ENCODE measurements around the gene RBM8A. TPM values are rescaled to one million over a fixed set of nuclear protein-coding genes. Genes with fewer than 3 reads are reported as not detected.

The RBM8A gene
- 81.6 TPM for total RNA-seq

DNA sequence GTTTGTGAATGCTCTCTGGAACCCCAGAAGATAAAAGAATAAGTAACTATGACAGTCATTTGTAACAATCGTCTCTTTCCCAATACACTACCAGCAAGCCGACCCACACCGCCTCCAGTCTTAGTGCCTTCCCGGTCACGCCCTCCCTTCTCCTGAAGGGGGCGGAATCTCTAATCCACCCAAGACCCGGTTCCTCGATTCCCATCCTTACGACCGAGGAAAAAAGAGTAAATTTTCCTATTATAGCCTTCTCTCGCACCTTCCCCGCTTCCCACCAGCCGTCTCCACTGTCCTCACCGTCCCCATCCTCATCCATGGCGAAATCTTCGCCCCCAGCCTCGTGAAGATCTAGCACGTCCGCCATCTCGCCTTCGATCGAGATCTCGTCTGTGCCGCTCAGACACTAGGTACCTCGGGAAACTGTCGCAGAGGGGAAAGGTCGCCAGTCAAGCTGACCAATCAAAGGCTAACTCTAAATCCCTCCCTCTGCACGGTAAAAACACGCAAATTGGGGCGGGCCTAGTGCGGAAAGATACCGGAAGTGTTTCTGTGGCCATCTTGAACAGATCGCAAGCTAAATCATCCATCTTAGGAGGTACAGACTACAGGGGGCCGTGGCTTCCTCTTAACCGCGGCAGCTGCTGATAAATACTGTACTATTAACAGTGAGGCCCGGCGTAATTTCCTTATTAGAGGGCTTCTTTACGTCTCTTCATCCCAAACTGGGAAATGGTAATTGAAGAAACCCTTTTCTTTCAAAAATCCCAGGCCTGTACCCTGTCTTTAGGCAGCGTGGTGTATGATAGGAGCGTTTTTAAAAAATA is at the start of gene RBM8A:
Gene RBM8A, minus strand, starts transcription at position 422 of the 824 bp plus-strand sequence. Its CDS starts 58 bp downstream, at position 364.
- peak; percentile 96 for DNase-seq

DNA sequence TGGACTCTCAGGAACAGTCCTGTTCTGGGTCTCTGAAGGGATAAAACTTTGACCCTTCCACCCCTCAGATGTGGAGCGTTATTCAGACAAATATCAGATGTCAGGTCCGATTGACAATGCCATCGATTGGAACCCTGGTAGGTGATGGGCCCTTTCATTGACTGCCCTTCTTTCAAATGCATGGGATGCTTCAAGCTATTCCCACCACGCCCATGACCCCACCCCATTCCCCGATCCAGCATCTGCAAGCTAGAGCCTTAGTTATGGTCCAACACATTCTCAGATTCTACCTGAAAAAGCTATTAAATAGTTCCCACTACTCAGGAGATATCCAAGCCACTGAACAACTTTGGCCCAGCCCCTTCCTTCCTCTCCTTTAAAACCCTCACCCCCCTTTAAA is 49.7 kb upstream of the RBM8A start:
- no peak for DNase-seq

- DNase-seq: no peak
Measured at GRCh38 chr1:145975216-145975615, 47.9 kb upstream of the RBM8A start.

DNA sequence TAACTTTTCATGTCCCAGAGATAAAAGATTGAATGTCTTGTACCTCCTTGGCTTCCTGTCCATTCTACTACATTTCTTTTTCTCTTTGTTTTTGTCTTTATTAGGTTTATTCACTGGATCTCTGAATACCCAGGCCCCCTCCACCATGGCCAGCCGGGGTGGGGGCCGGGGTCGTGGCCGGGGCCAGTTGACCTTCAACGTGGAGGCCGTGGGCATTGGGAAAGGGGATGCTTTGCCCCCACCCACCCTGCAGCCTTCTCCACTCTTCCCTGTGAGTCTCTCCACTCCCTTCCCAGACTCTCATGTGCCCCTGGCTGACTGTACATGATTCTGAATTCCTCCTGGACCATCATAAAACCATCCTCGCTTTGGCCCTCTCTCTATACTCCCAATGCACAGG is 47.4 kb upstream of the RBM8A start:
- no peak for DNase-seq

GRCh38 chr1:145972580-145972979 is 45.3 kb upstream of the RBM8A start:
- DNase-seq: no peak

DNA sequence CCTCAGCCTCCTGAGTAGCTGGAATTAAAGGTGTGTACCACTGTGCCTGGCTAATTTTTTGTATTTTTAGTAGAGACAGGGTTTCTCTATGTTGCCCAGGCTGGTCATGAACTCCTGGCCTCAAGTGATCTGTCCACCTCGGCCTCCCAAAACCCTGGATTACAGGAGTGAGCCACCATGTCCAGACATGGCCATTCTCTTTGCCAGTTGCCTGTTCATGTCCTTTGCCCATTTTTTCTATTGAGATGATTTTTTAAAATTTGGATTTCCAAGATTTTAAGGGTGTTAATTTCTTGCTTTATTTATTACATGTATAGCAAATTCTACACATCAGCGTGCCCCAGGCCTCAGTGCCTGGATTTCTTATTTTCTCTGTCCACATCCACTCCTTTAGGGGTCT is 40.0 kb upstream of the RBM8A start:
- no peak for DNase-seq

- no peak for DNase-seq
Measured at GRCh38 chr1:145965119-145965744, 37.9 kb upstream of the RBM8A start.

- peak; percentile 98 for DNase-seq
Measured at GRCh38 chr1:145964328-145965118, 37.2 kb upstream of the RBM8A start, which contains the start of the genes ANKRD34A and POLR3GL. Gene ANKRD34A, minus strand, starts transcription at chr1:145964575. Its CDS starts 2,816 bp downstream, at chr1:145961759. Gene POLR3GL, plus strand, starts transcription at chr1:145964690. Its CDS starts 10,176 bp downstream, at chr1:145974866.

GRCh38 chr1:145963265-145964019 is 36.2 kb upstream of the RBM8A start:
- no peak for DNase-seq

- DNase-seq: peak; percentile 76
Measured at GRCh38 chr1:145962157-145963102, 35.1 kb upstream of the RBM8A start.

- DNase-seq: peak; percentile 64
Measured at GRCh38 chr1:145961425-145962156, 34.3 kb upstream of the RBM8A start.

DNA sequence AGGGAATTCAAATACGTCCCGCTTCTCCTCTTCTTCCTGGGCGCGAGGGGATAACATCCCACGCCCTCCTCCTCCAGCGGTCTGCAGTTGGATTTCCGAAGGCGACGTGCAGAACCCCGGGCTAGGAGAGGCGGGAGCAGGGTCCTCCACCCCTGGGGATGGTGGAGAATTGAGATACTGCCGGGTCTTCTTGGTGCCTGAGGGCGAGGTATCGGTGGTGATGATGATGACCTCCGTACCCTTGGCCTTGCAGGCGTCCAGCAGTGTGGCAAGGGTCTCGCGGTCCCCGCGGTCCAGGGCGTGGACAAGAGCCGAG is 33.8 kb upstream of the RBM8A start:
- no peak for DNase-seq

GRCh38 chr1:145960468-145961108 is 33.3 kb upstream of the RBM8A start:
- DNase-seq: peak; percentile 46

- DNase-seq: no peak
Measured at GRCh38 chr1:145959957-145960467, 32.7 kb upstream of the RBM8A start.

GRCh38 chr1:145959333-145959732 is 32.0 kb upstream of the RBM8A start:
- no peak for DNase-seq

GRCh38 chr1:145958734-145959133 is 31.4 kb upstream of the RBM8A start:
- DNase-seq: no peak

DNA sequence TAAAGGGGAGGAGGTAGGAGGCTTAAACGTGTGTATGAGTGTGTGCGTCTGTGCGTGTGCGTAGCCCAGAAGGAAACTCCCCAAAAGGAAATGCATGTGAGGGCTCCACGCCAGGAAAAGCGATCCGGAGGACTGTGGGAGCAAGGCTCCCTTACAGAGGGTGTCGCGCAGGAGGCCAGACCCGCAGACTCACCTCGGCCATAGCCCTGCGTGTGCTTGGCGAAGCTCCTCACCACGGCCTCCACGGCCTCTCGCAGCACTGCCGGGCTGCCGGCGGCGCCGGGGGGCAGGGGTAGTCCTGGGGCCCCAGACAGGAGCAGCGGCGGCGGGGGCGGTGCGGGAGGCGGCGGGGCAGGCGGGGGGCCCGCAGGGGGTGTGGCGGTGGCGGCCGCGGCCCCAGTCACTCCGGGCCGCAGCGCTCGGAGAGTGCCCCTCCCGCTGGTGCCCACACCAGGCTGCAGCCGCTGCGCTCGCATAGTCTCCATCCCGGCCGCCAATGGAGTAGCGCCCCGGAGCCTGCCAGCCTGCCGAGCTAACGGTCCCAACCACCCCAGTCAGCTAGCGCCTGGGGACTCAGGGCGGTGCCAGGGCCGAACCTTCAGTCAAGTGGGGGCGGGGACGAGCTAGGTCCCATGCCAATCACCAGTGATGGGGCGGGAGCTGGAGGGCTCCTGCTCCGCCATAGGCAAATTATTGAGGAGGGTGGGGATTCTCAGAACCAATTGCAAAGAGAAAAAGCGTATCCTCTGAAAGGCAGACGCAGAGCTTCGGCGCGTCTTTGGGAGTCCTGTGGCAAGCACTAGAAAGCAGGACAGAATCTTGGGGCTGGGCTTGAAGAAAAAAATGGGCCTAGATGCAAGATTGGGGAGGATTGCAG is 30.4 kb upstream of the RBM8A start, which contains the start of gene LIX1L:
Gene LIX1L, minus strand, starts transcription at position 575 of the 877 bp plus-strand sequence. Its CDS starts 90 bp downstream, at position 485.
- DNase-seq: peak; percentile 95

DNA sequence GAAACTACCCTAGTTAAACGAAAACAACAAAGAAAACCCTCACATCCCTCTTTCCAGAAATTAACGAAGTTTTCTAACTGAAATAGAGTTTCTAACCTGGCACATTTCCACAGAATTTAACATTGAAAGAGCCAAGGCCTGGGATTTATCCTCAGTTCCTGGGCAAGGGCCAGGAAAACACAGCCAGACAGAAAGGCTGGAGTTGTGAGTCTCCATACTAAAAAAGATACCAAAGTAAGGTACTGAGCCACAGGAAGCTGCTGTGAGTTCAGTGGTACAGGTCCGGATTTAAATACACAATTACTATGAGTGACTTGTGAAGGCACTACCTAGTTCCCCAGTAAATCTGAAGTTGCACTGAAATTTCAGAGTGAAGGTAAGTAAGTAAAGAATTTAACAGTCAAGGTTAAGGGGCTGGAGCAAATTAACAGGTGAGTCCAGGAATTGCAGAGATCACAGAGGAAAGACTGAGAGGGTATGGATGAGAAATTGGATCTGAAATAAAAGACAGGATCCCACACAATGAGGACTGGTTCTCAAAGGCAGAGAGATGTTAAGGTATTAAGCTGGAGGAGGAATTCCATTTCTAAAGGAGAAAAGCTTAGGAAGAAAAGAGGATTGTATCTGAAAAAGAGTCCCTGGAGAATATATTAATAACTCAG is 29.6 kb upstream of the RBM8A start:
- DNase-seq: no peak
